AG09309 (cell line): ENCODE measurements around the gene CHCHD6.

ENCODE experiments used
- DNase-seq: peaks from one replicate; pipeline ENCODE4 v3.0.0-alpha.2; 2010; ENCODE audit warnings: low read depth
- H3K4me3 ChIP-seq: 2 replicates; pipeline ENCODE4 v1.5.1; 2011; ENCODE audit warnings: mild to moderate bottlenecking, low read depth, low read length, moderate library complexity; ENCODE audit not compliant: control insufficient read depth
- CTCF ChIP-seq: IDR thresholded peaks from 2 replicates; pipeline ENCODE4 v1.5.1; 2011; ENCODE audit warnings: mild to moderate bottlenecking, low read depth, low read length, inconsistent platforms; ENCODE audit not compliant: insufficient read depth, control insufficient read depth; ENCODE audit errors: missing control alignments

CHCHD6 gene

GRCh38 chr3:126968391-126969390 is 264.7 kb downstream of the CHCHD6 start:
- no peak for DNase-seq
- H3K4me3 ChIP-seq: no peak overlapping the region
- TF ChIP-seq CTCF: no peak

GRCh38 chr3:126969586-126969985 is 265.5 kb downstream of the CHCHD6 start:
- DNase-seq: no peak
- H3K4me3 ChIP-seq: no peak overlapping the region
- TF ChIP-seq CTCF: no peak

- H3K4me3 ChIP-seq: no peak overlapping the region
- no peak for TF ChIP-seq CTCF
- DNase-seq: no peak
These were observed 266.1 kb downstream of the CHCHD6 start for GRCh38 chr3:126970101-126970500.

- TF ChIP-seq CTCF: no peak
- no peak overlapping the region for H3K4me3 ChIP-seq
- no peak for DNase-seq
These were observed 266.9 kb downstream of the CHCHD6 start for GRCh38 chr3:126970921-126971320.

- H3K4me3 ChIP-seq: no peak overlapping the region
- DNase-seq: no peak
- no peak for TF ChIP-seq CTCF
These were observed 267.9 kb downstream of the CHCHD6 start for GRCh38 chr3:126971891-126972351.

- no peak for DNase-seq
- H3K4me3 ChIP-seq: no peak overlapping the region
- TF ChIP-seq CTCF: no peak
These were observed 268.8 kb downstream of the CHCHD6 start for GRCh38 chr3:126972866-126973265.
